Panc1 (cell line): ENCODE measurements around the gene TLE4. TPM values are rescaled to one million over a fixed set of nuclear protein-coding genes. Genes with fewer than 3 reads are reported as not detected.

Source experiments
- ATAC-seq: fragments of 200-7000 bp; cut with Tn5 transposase; 2 replicates; pipeline ENCODE4 v1.9.1; 2020; ENCODE audit warnings: mild to moderate bottlenecking, moderate library complexity
- BruUV-seq: library from RNA; stranded (reverse); fragments of 400-500 nt; replicated peaks from 2 replicates; lab custom pipeline; 2021; lab: Mats Ljungman, UMichigan
- CTCF ChIA-PET: fragments of 300-600 bp; sonication (Branson Sonifier 250); formaldehyde crosslinking; loops from one replicate; lab custom pipeline; 2022; ENCODE audit warnings: antibody characterized with exemption; lab: Charles Lee
- POLR2A ChIA-PET: fragments of 300-600 bp; sonication (Branson Sonifier 250); formaldehyde crosslinking; loops from one replicate; lab custom pipeline; 2022; ENCODE audit warnings: antibody characterized with exemption; lab: Charles Lee
- DNase-seq: peaks from one replicate; pipeline ENCODE4 v3.0.0-alpha.2; 2010; ENCODE audit warnings: low read depth, low spot score
- H3K27ac ChIP-seq: 2 replicates; pipeline ENCODE4 v1.5.1; 2011; ENCODE audit warnings: mild to moderate bottlenecking, low read length, inconsistent platforms
- H3K27me3 ChIP-seq: fragments of 200-500 bp; sonication (Bioruptor generic); 2 replicates; pipeline ENCODE4 v1.6.0; 2014; ENCODE audit warnings: low read length, inconsistent platforms; ENCODE audit not compliant: control insufficient read depth, insufficient read depth
- H3K36me3 ChIP-seq: fragments of 200-500 bp; sonication (Bioruptor generic); 2 replicates; pipeline ENCODE4 v1.5.1; 2014; ENCODE audit warnings: inconsistent platforms, mild to moderate bottlenecking, low read length, moderate library complexity; ENCODE audit not compliant: control insufficient read depth, insufficient read depth
- H3K4me1 ChIP-seq: 2 replicates; pipeline ENCODE4 v1.5.1; 2011; ENCODE audit warnings: inconsistent platforms, mild to moderate bottlenecking, low read length, moderate library complexity; ENCODE audit not compliant: control insufficient read depth, insufficient read depth
- H3K4me3 ChIP-seq, 2 experiments: 2 replicates each; pipeline ENCODE4 v1.5.1; 2011 to 2012; ENCODE audit warnings: low read depth in 2 of 2, low read length in 2 of 2, mild to moderate bottlenecking in 2 of 2, inconsistent platforms in 1 of 2, moderate library complexity in 1 of 2
- H3K9me3 ChIP-seq: fragments of 200-500 bp; sonication (Bioruptor generic); 2 replicates; pipeline ENCODE4 v1.5.1; 2014; ENCODE audit warnings: low read depth, mild to moderate bottlenecking, inconsistent platforms, low read length, moderate library complexity; ENCODE audit not compliant: control insufficient read depth, insufficient read depth
- CTCF ChIP-seq: fragments of 450-650 bp; IDR thresholded peaks from 2 replicates; pipeline ENCODE4 v1.5.1; 2017; ENCODE audit warnings: mild to moderate bottlenecking
- POLR2AphosphoS5 ChIP-seq: IDR thresholded peaks from 2 replicates; pipeline ENCODE4 v1.6.1; 2012; ENCODE audit warnings: mild to moderate bottlenecking, low read depth, low read length, moderate library complexity
- REST ChIP-seq, 2 experiments: IDR thresholded peaks; 2 replicates each; pipeline ENCODE4 v1.6.1; 2011 to 2012; ENCODE audit warnings: low read depth in 2 of 2, control low read depth in 1 of 2, low read length in 1 of 2, mild to moderate bottlenecking in 1 of 2, moderate library complexity in 1 of 2; ENCODE audit not compliant: insufficient read depth in 1 of 2
- SIN3A ChIP-seq: IDR thresholded peaks from 2 replicates; pipeline ENCODE4 v1.6.1; 2012; ENCODE audit warnings: low read depth, mild to moderate bottlenecking, low read length, moderate library complexity, borderline replicate concordance; ENCODE audit not compliant: insufficient read depth
- TCF7L2 ChIP-seq: IDR thresholded peaks from 2 replicates; pipeline ENCODE4 v1.6.1; 2011; ENCODE audit warnings: mild to moderate bottlenecking, low read depth, low read length, inconsistent platforms
- in situ Hi-C: cut with HindIII; loops from 2 replicates; pipeline ENCODE4 v1.10.0; 2016; ENCODE audit warnings: low sequenced_read_pairs, low pct_unique_long_range_greater_than_20kb
- intact Hi-C: fragments of 100-400 bp; cut with micrococcal nuclease; formaldehyde crosslinking; loops from one replicate; pipeline ENCODE4 v1.10.0; 2022; ENCODE audit not compliant: unreplicated experiment
- total RNA-seq: library from RNA; stranded (reverse); gene quantifications from one replicate; pipeline ENCODE4 v1.2.1, GENCODE V29; 2021; ENCODE audit not compliant: unreplicated experiment

Gene TLE4
- total RNA-seq, 1 experiment from 2014 or later, result 8.7 TPM

- no peak for TF ChIP-seq CTCF
- no peak for TF ChIP-seq POLR2AphosphoS5
- no peak for TF ChIP-seq REST (IDR thresholded peaks at IDR 0.05; ENCODE audit: insufficient read depth in 1 of 2, low read depth in 2 of 2, low read length in 1 of 2)
- TF ChIP-seq TCF7L2, result no peak
- no peak for TF ChIP-seq SIN3A
- ATAC-seq, result no peak
- DNase-seq, result no peak
- intact Hi-C loops, result no loop called here
- Histone ChIP-seq H3K4me3 (no peak overlapping the region), H3K27ac (no peak overlapping the region), H3K36me3 (no peaks in the 10 kb centered on the region), H3K4me1 (no peaks in the 10 kb centered on the region), H3K27me3 (no peaks in the 10 kb centered on the region), H3K9me3 (no peaks in the 10 kb centered on the region)
- CTCF ChIA-PET, result no interaction called here
- POLR2A ChIA-PET, result no interaction called here
- in situ Hi-C loops, result no loop called here
- no TSS peak for BruUV-seq
Observed at GRCh38 chr9:79660615-79661014, 88.8 kb downstream of the TLE4 start.

- Histone ChIP-seq H3K36me3 (no peaks in the 10 kb centered on the region), H3K4me3 (no peak overlapping the region), H3K27me3 (no peaks in the 10 kb centered on the region), H3K27ac (no peak overlapping the region), H3K9me3 (no peaks in the 10 kb centered on the region), H3K4me1 (no peaks in the 10 kb centered on the region)
- TF ChIP-seq POLR2AphosphoS5 (no peak), SIN3A (no peak), TCF7L2 (no peak), REST (IDR thresholded peaks at IDR 0.05; ENCODE audit: insufficient read depth in 1 of 2, low read depth in 2 of 2, low read length in 1 of 2) (no peak), CTCF (no peak)
- ATAC-seq (no peak), DNase-seq (no peak)
- intact Hi-C loops, result no loop called here
- POLR2A ChIA-PET, result no interaction called here
- CTCF ChIA-PET, result no interaction called here
- BruUV-seq, result no TSS peak
- in situ Hi-C loops, result no loop called here
Observed at GRCh38 chr9:79661279-79661678, 89.5 kb downstream of the TLE4 start.
